Uterus (tissue), 2 donors: ENCODE data around the gene WHRN.

Experiments used
- POLR2A ChIP-seq, 2 donors: fragments of 450-650 bp; IDR thresholded peaks; one replicate each; pipeline ENCODE4 v1.6.1; 2016; ENCODE audit warnings: antibody characterized with exemption in 2 of 2, mild to moderate bottlenecking in 1 of 2, moderate library complexity in 1 of 2
- TF ChIP-seq, protein P1 (sequence below), 4 experiments: fragments of 200-600 bp in 2 of 4; fragments of 450-650 bp in 2 of 4; sonication (generic) in 2 of 4; IDR thresholded peaks; one replicate each; pipeline ENCODE4 v1.5.1; 2016 to 2019; ENCODE audit warnings: antibody characterized with exemption in 4 of 4, mild to moderate bottlenecking in 2 of 4, moderate library complexity in 1 of 4

DNA sequence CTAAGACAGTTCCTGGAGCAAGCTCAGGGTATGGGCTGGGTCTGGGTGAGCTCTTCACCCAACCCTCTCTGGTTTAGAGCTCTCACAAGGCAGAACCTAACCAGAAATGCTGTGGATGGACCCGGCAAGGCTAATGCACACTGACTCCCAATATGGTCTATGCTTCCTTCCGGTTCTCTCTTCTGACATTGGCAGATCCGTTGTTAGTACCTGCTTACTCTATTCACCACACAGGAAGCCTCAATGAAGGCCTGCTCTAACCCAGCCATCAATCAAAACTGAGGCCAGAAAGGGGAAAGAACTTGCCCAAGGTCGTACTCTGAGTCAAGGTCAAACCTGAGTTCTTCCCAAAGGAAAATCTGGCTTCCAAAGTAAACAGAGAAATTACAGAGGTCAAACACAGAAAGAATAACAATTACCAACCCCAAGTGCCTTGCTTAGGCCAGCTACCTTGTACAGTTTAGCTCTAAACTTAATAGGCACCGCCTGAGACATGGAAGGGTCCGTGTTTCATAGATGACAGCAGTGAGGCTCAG lies 71.5 kb downstream of the WHRN start:
- TF ChIP-seq POLR2A (IDR thresholded peaks at IDR 0.05), result no peak
- TF ChIP-seq, protein P1, sequence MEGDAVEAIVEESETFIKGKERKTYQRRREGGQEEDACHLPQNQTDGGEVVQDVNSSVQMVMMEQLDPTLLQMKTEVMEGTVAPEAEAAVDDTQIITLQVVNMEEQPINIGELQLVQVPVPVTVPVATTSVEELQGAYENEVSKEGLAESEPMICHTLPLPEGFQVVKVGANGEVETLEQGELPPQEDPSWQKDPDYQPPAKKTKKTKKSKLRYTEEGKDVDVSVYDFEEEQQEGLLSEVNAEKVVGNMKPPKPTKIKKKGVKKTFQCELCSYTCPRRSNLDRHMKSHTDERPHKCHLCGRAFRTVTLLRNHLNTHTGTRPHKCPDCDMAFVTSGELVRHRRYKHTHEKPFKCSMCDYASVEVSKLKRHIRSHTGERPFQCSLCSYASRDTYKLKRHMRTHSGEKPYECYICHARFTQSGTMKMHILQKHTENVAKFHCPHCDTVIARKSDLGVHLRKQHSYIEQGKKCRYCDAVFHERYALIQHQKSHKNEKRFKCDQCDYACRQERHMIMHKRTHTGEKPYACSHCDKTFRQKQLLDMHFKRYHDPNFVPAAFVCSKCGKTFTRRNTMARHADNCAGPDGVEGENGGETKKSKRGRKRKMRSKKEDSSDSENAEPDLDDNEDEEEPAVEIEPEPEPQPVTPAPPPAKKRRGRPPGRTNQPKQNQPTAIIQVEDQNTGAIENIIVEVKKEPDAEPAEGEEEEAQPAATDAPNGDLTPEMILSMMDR (IDR thresholded peaks at IDR 0.05), result no peak
